Mesenteric fat pad (tissue), 1 donor: ENCODE results near the gene PKIG. TPM values are rescaled to one million over a fixed set of nuclear protein-coding genes. Genes with fewer than 3 reads are reported as not detected.
"Not testable (repeated sequence)": the region's sequence is repeated elsewhere in the genome, so short reads cannot be mapped to it uniquely, and the experiment has no call there.

Source experiments
- DNase-seq: peaks from one replicate; pipeline ENCODE4 v3.0.0-alpha.2; 2020; ENCODE audit warnings: low spot score
- total RNA-seq: library from RNA; stranded (reverse); fragmentation: NEBNext Ultra II Directional; extraction: Animal tissue kit (Norgen Biotek cat#: 25700); gene quantifications from one replicate; pipeline ENCODE4 v1.2.1, GENCODE V29; 2021
- donor health status: DM: yes; HTN: yes; CAD: no.

The PKIG gene
- total RNA-seq, 1 donor from 2014 or later = 50.1 TPM

GRCh38 chr20:44637522-44638372 is 55.4 kb downstream of the PKIG start:
- DNase-seq = no peak

- no peak for DNase-seq
Measured at GRCh38 chr20:44640522-44640921, 58.1 kb downstream of the PKIG start.

- no peak for DNase-seq
Measured at GRCh38 chr20:44641325-44641724, 58.9 kb downstream of the PKIG start.

GRCh38 chr20:44642203-44643153 is 60.1 kb downstream of the PKIG start:
- DNase-seq = no peak

GRCh38 chr20:44643154-44643519 is 60.8 kb downstream of the PKIG start:
- DNase-seq = no peak

- no peak for DNase-seq
Measured at GRCh38 chr20:44643596-44644229, 61.3 kb downstream of the PKIG start.

GRCh38 chr20:44644230-44644617 is 61.8 kb downstream of the PKIG start:
- no peak for DNase-seq

- no peak for DNase-seq
Measured at GRCh38 chr20:44644667-44645131, 62.3 kb downstream of the PKIG start.

GRCh38 chr20:44646023-44646640 is 63.8 kb downstream of the PKIG start:
- DNase-seq = no peak

GRCh38 chr20:44646641-44647274 is 64.4 kb downstream of the PKIG start:
- no peak for DNase-seq

GRCh38 chr20:44648068-44648467 is 65.7 kb downstream of the PKIG start:
- no peak for DNase-seq

GRCh38 chr20:44648579-44648978 is 66.2 kb downstream of the PKIG start:
- DNase-seq = no peak

GRCh38 chr20:44649126-44649525 is 66.7 kb downstream of the PKIG start:
- DNase-seq = no peak

GRCh38 chr20:44649976-44650375 is 67.6 kb downstream of the PKIG start:
- DNase-seq = no peak

- no peak for DNase-seq
Measured at GRCh38 chr20:44650771-44651433, 68.5 kb downstream of the PKIG start.

GRCh38 chr20:44651434-44651683 is 69.0 kb downstream of the PKIG start:
- DNase-seq = no peak

GRCh38 chr20:44651684-44652423 is 69.5 kb downstream of the PKIG start, which contains the start of gene ADA:
ADA (minus strand) TSS chr20:44651699; CDS start chr20:44651607, 92 bp downstream.
- DNase-seq = no peak

GRCh38 chr20:44653546-44653945 is 71.2 kb downstream of the PKIG start:
- DNase-seq = no peak

GRCh38 chr20:44654210-44654609 is 71.8 kb downstream of the PKIG start:
- DNase-seq = not testable (repeated sequence)

GRCh38 chr20:44656448-44656847 is 74.1 kb downstream of the PKIG start:
- no peak for DNase-seq
